IgD-negative memory B cell (primary cell): ENCODE measurements around the gene SLC6A14. TPM values are rescaled to one million over a fixed set of nuclear protein-coding genes. Genes with fewer than 3 reads are reported as not detected.

Experiments used
- H3K27ac Mint-ChIP-seq, 3 donors: one replicate each; pipeline ENCODE4 v1.8.0; 2020 to 2022; ENCODE audit warnings: mild to moderate bottlenecking in 3 of 3, mixed read lengths in 3 of 3, moderate library complexity in 1 of 3
- H3K27me3 Mint-ChIP-seq: one replicate; pipeline ENCODE4 v1.8.0; 2021; ENCODE audit warnings: mixed read lengths
- H3K36me3 Mint-ChIP-seq: one replicate; pipeline ENCODE4 v1.8.0; 2020; ENCODE audit warnings: mild to moderate bottlenecking, mixed read lengths
- H3K4me1 Mint-ChIP-seq, 3 donors: one replicate each; pipeline ENCODE4 v1.8.0; 2020 to 2022; ENCODE audit warnings: mixed read lengths in 3 of 3, mild to moderate bottlenecking in 1 of 3
- H3K4me3 Mint-ChIP-seq, 4 donors: one replicate each; pipeline ENCODE4 v1.8.0; 2020 to 2022; ENCODE audit warnings: mild to moderate bottlenecking in 4 of 4, mixed read lengths in 4 of 4, moderate library complexity in 3 of 4
- H3K9me3 Mint-ChIP-seq, 3 donors: one replicate each; pipeline ENCODE4 v1.8.0; 2020 to 2021; ENCODE audit warnings: mixed read lengths in 3 of 3, mild to moderate bottlenecking in 1 of 3
- polyA plus RNA-seq: library from polyadenylated mRNA; unstranded; fragments of 300-500 nt; fragmentation: Illumina TruSeq; gene quantifications from one replicate; pipeline ENCODE4 v1.2.3, GENCODE V29; 2021

Gene SLC6A14
- not detected for polyA plus RNA-seq

- Mint-ChIP-seq H3K27ac (no peak within 1 kb of the TSS), H3K4me3 (no peak within 1 kb of the TSS), H3K4me1 (no peaks in the 10 kb centered on the region), H3K36me3 (no peaks in the 10 kb centered on the region), H3K27me3 (peaks cover 1% of the 10 kb centered on the region), H3K9me3 (peaks cover 0 to 3% (median 0%) of the 10 kb centered on the region in 3 donors)
These were observed at the start of gene SLC6A14 for GRCh38 chrX:116436358-116436816. Gene SLC6A14 (plus strand): TSS chrX:116436606. CDS start chrX:116436710, 104 bp downstream.

- Mint-ChIP-seq H3K27me3 (no peaks in the 10 kb centered on the region), H3K36me3 (no peaks in the 10 kb centered on the region), H3K9me3 (peaks cover 0 to 5% (median 3%) of the 10 kb centered on the region in 3 donors), H3K27ac (no peak overlapping the region), H3K4me3 (no peak overlapping the region), H3K4me1 (no peaks in the 10 kb centered on the region)
These were observed 40.7 kb upstream of the SLC6A14 start for GRCh38 chrX:116395752-116396151.

- H3K27me3 Mint-ChIP-seq, result no peaks in the 10 kb centered on the region
- no peak overlapping the region for H3K27ac Mint-ChIP-seq
- H3K9me3 Mint-ChIP-seq, result peaks cover 2 to 4% (median 3%) of the 10 kb centered on the region in 3 donors
- H3K4me3 Mint-ChIP-seq, result no peak overlapping the region
- H3K36me3 Mint-ChIP-seq, result no peaks in the 10 kb centered on the region
- H3K4me1 Mint-ChIP-seq, result no peaks in the 10 kb centered on the region
These were observed 36.7 kb upstream of the SLC6A14 start for GRCh38 chrX:116399681-116400080.

- Mint-ChIP-seq H3K4me3 (peak overlapping the region in 1 of 4 donors; percentile 29), H3K4me1 (no peaks in the 10 kb centered on the region), H3K27me3 (no peaks in the 10 kb centered on the region), H3K27ac (no peak overlapping the region), H3K9me3 (peaks cover 0 to 5% (median 1%) of the 10 kb centered on the region in 3 donors), H3K36me3 (no peaks in the 10 kb centered on the region)
These were observed 27.2 kb upstream of the SLC6A14 start for GRCh38 chrX:116409219-116409618.

- Mint-ChIP-seq H3K27ac (no peak overlapping the region), H3K27me3 (no peaks in the 10 kb centered on the region), H3K9me3 (peaks cover 0 to 5% (median 4%) of the 10 kb centered on the region in 3 donors), H3K4me3 (no peak overlapping the region), H3K36me3 (no peaks in the 10 kb centered on the region), H3K4me1 (no peaks in the 10 kb centered on the region)
These were observed 23.1 kb upstream of the SLC6A14 start for GRCh38 chrX:116413273-116413672.

- H3K36me3 Mint-ChIP-seq, result no peaks in the 10 kb centered on the region
These were observed 19.2 kb upstream of the SLC6A14 start for GRCh38 chrX:116417214-116417613.

GRCh38 chrX:116417968-116418367 lies 18.4 kb upstream of the SLC6A14 start:
- Mint-ChIP-seq H3K36me3 (no peaks in the 10 kb centered on the region), H3K9me3 (peaks cover 0 to 3% (median 0%) of the 10 kb centered on the region in 3 donors), H3K4me1 (no peaks in the 10 kb centered on the region), H3K27me3 (no peaks in the 10 kb centered on the region), H3K27ac (no peak overlapping the region), H3K4me3 (no peak overlapping the region)

More at GRCh38 chrX:116417214-116417613, 19.2 kb upstream of the SLC6A14 start:
- Mint-ChIP-seq H3K27me3 (no peaks in the 10 kb centered on the region), H3K4me3 (no peak overlapping the region), H3K9me3 (peaks cover 0 to 3% (median 0%) of the 10 kb centered on the region in 3 donors), H3K4me1 (no peaks in the 10 kb centered on the region), H3K27ac (no peak overlapping the region)

- Mint-ChIP-seq H3K36me3 (no peaks in the 10 kb centered on the region), H3K4me3 (no peak overlapping the region), H3K4me1 (no peaks in the 10 kb centered on the region), H3K27ac (no peak overlapping the region), H3K27me3 (no peaks in the 10 kb centered on the region), H3K9me3 (peaks cover 0 to 4% (median 1%) of the 10 kb centered on the region in 3 donors)
These were observed 8.4 kb upstream of the SLC6A14 start for GRCh38 chrX:116427978-116428377.

- Mint-ChIP-seq H3K4me3 (no peak overlapping the region), H3K4me1 (no peaks in the 10 kb centered on the region), H3K36me3 (no peaks in the 10 kb centered on the region), H3K27me3 (peaks cover 1% of the 10 kb centered on the region), H3K9me3 (peaks cover 0 to 3% (median 0%) of the 10 kb centered on the region in 3 donors), H3K27ac (no peak overlapping the region)
These were observed 809 bp upstream of the SLC6A14 start for GRCh38 chrX:116435597-116435996.

GRCh38 chrX:116449156-116449555 lies 12.8 kb downstream of the SLC6A14 start:
- no peak overlapping the region for H3K4me3 Mint-ChIP-seq
- no peaks in the 10 kb centered on the region for H3K36me3 Mint-ChIP-seq
- H3K27ac Mint-ChIP-seq, result no peak overlapping the region
- H3K9me3 Mint-ChIP-seq, result no peaks in the 10 kb centered on the region
- H3K27me3 Mint-ChIP-seq, result no peaks in the 10 kb centered on the region
- H3K4me1 Mint-ChIP-seq, result no peaks in the 10 kb centered on the region

- no peak within 1 kb of the TSS for H3K4me3 Mint-ChIP-seq
- no peaks in the 10 kb centered on the region for H3K36me3 Mint-ChIP-seq
- H3K27ac Mint-ChIP-seq, result no peak within 1 kb of the TSS
- peaks cover 0 to 3% (median 2%) of the 10 kb centered on the region in 3 donors for H3K9me3 Mint-ChIP-seq
- no peaks in the 10 kb centered on the region for H3K4me1 Mint-ChIP-seq
- H3K27me3 Mint-ChIP-seq, result no peaks in the 10 kb centered on the region
These were observed 26.4 kb downstream of the SLC6A14 start, which contains the start of gene CT83 for GRCh38 chrX:116462822-116463221. Gene CT83 (minus strand): TSS chrX:116462976. CDS start chrX:116462856, 120 bp downstream.

GRCh38 chrX:116480059-116480458 lies 43.7 kb downstream of the SLC6A14 start:
- no peaks in the 10 kb centered on the region for H3K27me3 Mint-ChIP-seq
- peaks cover 0 to 1% (median 0%) of the 10 kb centered on the region in 3 donors for H3K9me3 Mint-ChIP-seq
- H3K36me3 Mint-ChIP-seq, result no peaks in the 10 kb centered on the region
- H3K27ac Mint-ChIP-seq, result no peak overlapping the region
- no peaks in the 10 kb centered on the region for H3K4me1 Mint-ChIP-seq
- no peak overlapping the region for H3K4me3 Mint-ChIP-seq

- Mint-ChIP-seq H3K36me3 (no peaks in the 10 kb centered on the region), H3K4me3 (no peak overlapping the region), H3K4me1 (no peaks in the 10 kb centered on the region), H3K9me3 (no peaks in the 10 kb centered on the region), H3K27ac (no peak overlapping the region), H3K27me3 (no peaks in the 10 kb centered on the region)
These were observed 53.7 kb downstream of the SLC6A14 start for GRCh38 chrX:116490104-116490503.

GRCh38 chrX:116493271-116493670 lies 56.9 kb downstream of the SLC6A14 start:
- no peaks in the 10 kb centered on the region for H3K9me3 Mint-ChIP-seq
- no peaks in the 10 kb centered on the region for H3K36me3 Mint-ChIP-seq
- no peaks in the 10 kb centered on the region for H3K4me1 Mint-ChIP-seq
- no peaks in the 10 kb centered on the region for H3K27me3 Mint-ChIP-seq
- H3K4me3 Mint-ChIP-seq, result no peak overlapping the region
- no peak overlapping the region for H3K27ac Mint-ChIP-seq

- Mint-ChIP-seq H3K27me3 (no peaks in the 10 kb centered on the region), H3K4me3 (no peak overlapping the region), H3K27ac (no peak overlapping the region), H3K9me3 (no peaks in the 10 kb centered on the region), H3K36me3 (no peaks in the 10 kb centered on the region), H3K4me1 (no peaks in the 10 kb centered on the region)
These were observed 63.4 kb downstream of the SLC6A14 start for GRCh38 chrX:116499780-116500179.
